ENCODE results near the gene PCGF5. TPM values are rescaled to one million over a fixed set of nuclear protein-coding genes. Genes with fewer than 3 reads are reported as not detected.

The PCGF5 gene
- total RNA-seq, 1 donor from 2014 or later, result 36.6 TPM

DNA sequence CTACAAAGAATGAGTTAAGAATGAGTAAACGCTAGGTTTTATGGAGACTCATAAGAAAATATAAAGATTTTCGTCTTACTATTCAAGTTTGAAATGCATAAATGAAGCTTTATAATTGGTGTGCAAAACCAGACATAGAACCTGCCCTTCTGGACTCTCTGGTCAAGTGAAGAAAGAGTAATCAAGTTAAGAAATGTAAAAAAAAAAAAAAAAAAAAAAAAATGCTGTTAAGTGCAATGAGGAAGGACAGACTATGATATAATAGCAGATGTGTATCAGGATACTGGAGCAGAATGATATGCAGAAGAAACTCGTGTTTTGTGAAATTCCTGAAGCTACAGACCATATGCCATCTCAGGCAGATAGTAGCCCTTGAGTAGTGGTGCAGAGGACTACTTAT lies 5.6 kb downstream of the PCGF5 start:
- DNase-seq (ENCODE audit: low read depth), result no peak
- H3K36me3 ChIP-seq (ENCODE audit: control insufficient read depth, insufficient read depth, low read length), result no peaks in the 10 kb centered on the region
- TF ChIP-seq, protein P1, sequence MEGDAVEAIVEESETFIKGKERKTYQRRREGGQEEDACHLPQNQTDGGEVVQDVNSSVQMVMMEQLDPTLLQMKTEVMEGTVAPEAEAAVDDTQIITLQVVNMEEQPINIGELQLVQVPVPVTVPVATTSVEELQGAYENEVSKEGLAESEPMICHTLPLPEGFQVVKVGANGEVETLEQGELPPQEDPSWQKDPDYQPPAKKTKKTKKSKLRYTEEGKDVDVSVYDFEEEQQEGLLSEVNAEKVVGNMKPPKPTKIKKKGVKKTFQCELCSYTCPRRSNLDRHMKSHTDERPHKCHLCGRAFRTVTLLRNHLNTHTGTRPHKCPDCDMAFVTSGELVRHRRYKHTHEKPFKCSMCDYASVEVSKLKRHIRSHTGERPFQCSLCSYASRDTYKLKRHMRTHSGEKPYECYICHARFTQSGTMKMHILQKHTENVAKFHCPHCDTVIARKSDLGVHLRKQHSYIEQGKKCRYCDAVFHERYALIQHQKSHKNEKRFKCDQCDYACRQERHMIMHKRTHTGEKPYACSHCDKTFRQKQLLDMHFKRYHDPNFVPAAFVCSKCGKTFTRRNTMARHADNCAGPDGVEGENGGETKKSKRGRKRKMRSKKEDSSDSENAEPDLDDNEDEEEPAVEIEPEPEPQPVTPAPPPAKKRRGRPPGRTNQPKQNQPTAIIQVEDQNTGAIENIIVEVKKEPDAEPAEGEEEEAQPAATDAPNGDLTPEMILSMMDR (IDR thresholded peaks at IDR 0.05; ENCODE audit: insufficient read depth, low read length, poor library complexity, severe bottlenecking), result no peak

DNA sequence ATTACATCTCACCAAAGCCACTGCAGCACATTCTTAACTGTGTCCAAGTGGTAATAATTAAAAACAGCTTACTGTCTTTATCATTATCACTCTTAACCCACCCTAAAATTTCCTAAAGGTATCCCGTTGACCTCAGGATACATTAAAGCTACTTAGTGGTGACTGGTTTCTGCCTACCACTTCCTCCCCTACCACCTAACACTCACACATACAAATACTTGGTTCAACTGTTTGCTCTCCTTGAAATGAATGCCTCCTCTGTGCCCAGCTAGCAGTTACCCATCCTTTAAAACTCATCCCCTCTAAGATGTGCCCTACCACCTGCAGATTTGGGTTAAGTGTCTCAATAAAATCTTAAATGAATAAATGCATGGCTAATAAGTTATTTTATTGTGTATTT lies 7.1 kb downstream of the PCGF5 start:
- no peak for DNase-seq (ENCODE audit: low read depth)
- no peak overlapping the region for H3K4me3 ChIP-seq (ENCODE audit: low read depth, low read length)
- no peaks in the 10 kb centered on the region for H3K27me3 ChIP-seq (ENCODE audit: control insufficient read depth, insufficient read depth, low read length)
- H3K36me3 ChIP-seq (ENCODE audit: control insufficient read depth, insufficient read depth, low read length), result no peaks in the 10 kb centered on the region
- TF ChIP-seq, protein P1 (IDR thresholded peaks at IDR 0.05; ENCODE audit: insufficient read depth, low read length, poor library complexity, severe bottlenecking), result no peak

More for the DNA sequence above, 5.6 kb downstream of the PCGF5 start:
- no peak overlapping the region for H3K4me3 ChIP-seq (ENCODE audit: low read depth, low read length)
- no peaks in the 10 kb centered on the region for H3K27me3 ChIP-seq (ENCODE audit: control insufficient read depth, insufficient read depth, low read length)

DNA sequence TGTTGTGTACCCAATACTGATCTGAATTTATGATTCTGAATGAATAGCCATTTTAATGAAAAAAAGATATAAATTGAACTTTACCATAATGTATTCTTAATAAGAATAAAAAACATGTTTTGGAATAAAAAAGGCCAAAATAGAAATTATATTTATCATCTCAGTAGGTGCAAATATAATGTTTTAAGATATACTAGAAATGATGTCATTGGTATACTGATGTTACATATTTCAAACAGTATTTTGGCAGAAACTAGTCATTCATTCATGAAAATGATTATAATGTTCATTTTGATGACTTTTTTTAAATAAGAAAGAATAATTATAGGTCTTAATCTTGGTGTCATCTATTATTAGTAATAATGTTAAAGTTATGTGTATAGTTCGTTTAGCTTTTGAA lies 9.2 kb downstream of the PCGF5 start:
- Histone ChIP-seq H3K36me3 (ENCODE audit: control insufficient read depth, insufficient read depth, low read length) (no peaks in the 10 kb centered on the region), H3K27me3 (ENCODE audit: control insufficient read depth, insufficient read depth, low read length) (no peaks in the 10 kb centered on the region), H3K4me3 (ENCODE audit: low read depth, low read length) (no peak overlapping the region)
- no peak for DNase-seq (ENCODE audit: low read depth)
- TF ChIP-seq, protein P1 (IDR thresholded peaks at IDR 0.05; ENCODE audit: insufficient read depth, low read length, poor library complexity, severe bottlenecking), result no peak

DNA sequence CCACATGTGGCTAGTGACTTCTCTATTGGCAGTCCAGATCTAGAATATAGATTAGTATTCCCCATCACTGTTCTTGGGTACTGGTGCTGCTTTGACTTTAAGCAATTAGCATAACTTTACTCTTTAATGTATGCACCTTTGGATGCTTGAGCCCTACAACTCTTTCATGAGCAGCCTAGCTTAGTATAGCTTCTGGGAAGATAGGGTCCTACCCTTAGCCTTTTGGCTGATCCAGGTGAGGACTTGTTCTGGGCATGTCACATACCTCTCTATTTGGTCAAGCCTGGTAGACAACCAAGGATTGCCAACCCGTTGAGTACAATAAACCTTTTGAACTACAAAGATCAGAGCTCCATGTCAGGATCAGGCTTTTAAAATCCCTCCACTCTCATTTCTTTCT lies 17.7 kb downstream of the PCGF5 start:
- no peaks in the 10 kb centered on the region for H3K36me3 ChIP-seq (ENCODE audit: control insufficient read depth, insufficient read depth, low read length)
- no peak overlapping the region for H3K4me3 ChIP-seq (ENCODE audit: low read depth, low read length)
- H3K27me3 ChIP-seq (ENCODE audit: control insufficient read depth, insufficient read depth, low read length), result no peaks in the 10 kb centered on the region
- DNase-seq (ENCODE audit: low read depth), result no peak
- TF ChIP-seq, protein P1 (IDR thresholded peaks at IDR 0.05; ENCODE audit: insufficient read depth, low read length, poor library complexity, severe bottlenecking), result no peak

- H3K4me3 ChIP-seq (ENCODE audit: low read depth, low read length), result no peak overlapping the region
- DNase-seq (ENCODE audit: low read depth), result no peak
- TF ChIP-seq, protein P1 (IDR thresholded peaks at IDR 0.05; ENCODE audit: insufficient read depth, low read length, poor library complexity, severe bottlenecking), result no peak
These were observed 19.3 kb downstream of the PCGF5 start for GRCh38 chr10:91239789-91240188.

GRCh38 chr10:91242940-91243339 lies 22.5 kb downstream of the PCGF5 start:
- Histone ChIP-seq H3K27me3 (ENCODE audit: control insufficient read depth, insufficient read depth, low read length) (no peaks in the 10 kb centered on the region), H3K36me3 (ENCODE audit: control insufficient read depth, insufficient read depth, low read length) (no peaks in the 10 kb centered on the region), H3K4me3 (ENCODE audit: low read depth, low read length) (no peak overlapping the region)
- DNase-seq (ENCODE audit: low read depth), result no peak
- TF ChIP-seq, protein P1 (IDR thresholded peaks at IDR 0.05; ENCODE audit: insufficient read depth, low read length, poor library complexity, severe bottlenecking), result no peak

More at GRCh38 chr10:91239789-91240188, 19.3 kb downstream of the PCGF5 start:
- no peaks in the 10 kb centered on the region for H3K27me3 ChIP-seq (ENCODE audit: control insufficient read depth, insufficient read depth, low read length)
- no peaks in the 10 kb centered on the region for H3K36me3 ChIP-seq (ENCODE audit: control insufficient read depth, insufficient read depth, low read length)
